ENCODE data around the gene HHAT. TPM values are rescaled to one million over a fixed set of nuclear protein-coding genes. Genes with fewer than 3 reads are reported as not detected.

HHAT gene
- total and polyA plus RNA-seq, 8 donors: under 0.01 to 5.8 (median 1.6) TPM

- intact Hi-C loops (cut with DNase I; ENCODE audit: low total_unique reads): no loop called here
- H3K4me3 ChIP-seq: no peak overlapping the region
- H3K27me3 ChIP-seq: no peaks in the 10 kb centered on the region
- H3K36me3 ChIP-seq: no peaks in the 10 kb centered on the region
- no peak overlapping the region for H3K27ac ChIP-seq
- no peaks in the 10 kb centered on the region for H3K9me3 ChIP-seq
- H3K4me1 ChIP-seq: no peaks in the 10 kb centered on the region
- DNase-seq: no peak
- no peak for TF ChIP-seq EP300 (IDR thresholded peaks at IDR 0.05)
- no peak for TF ChIP-seq CTCF (IDR thresholded peaks at IDR 0.05)
- no peak for TF ChIP-seq POLR2A (IDR thresholded peaks at IDR 0.05)
- TF ChIP-seq POLR2AphosphoS5 (IDR thresholded peaks at IDR 0.05): no peak
Observed at GRCh38 chr1:210385228-210385627, 56.5 kb downstream of the HHAT start.

GRCh38 chr1:210394281-210394821 lies 65.6 kb downstream of the HHAT start:
- H3K27ac ChIP-seq: no peak overlapping the region
- intact Hi-C loops (cut with DNase I; ENCODE audit: low total_unique reads): no loop called here

GRCh38 chr1:210396541-210396940 lies 67.8 kb downstream of the HHAT start:
- H3K27ac ChIP-seq: no peak overlapping the region
- H3K4me1 ChIP-seq: no peaks in the 10 kb centered on the region
- 95 to 100% (median 100%) methylated on average over 1 of the region's 1 CpG for WGBS, 5 donors
- no peak for TF ChIP-seq CTCF (IDR thresholded peaks at IDR 0.05)
- no peak for TF ChIP-seq POLR2A (IDR thresholded peaks at IDR 0.05)
- no peak for TF ChIP-seq EP300 (IDR thresholded peaks at IDR 0.05)
- TF ChIP-seq POLR2AphosphoS5 (IDR thresholded peaks at IDR 0.05): no peak
- DNase-seq: no peak
- H3K27me3 ChIP-seq: no peaks in the 10 kb centered on the region
- H3K9me3 ChIP-seq: no peaks in the 10 kb centered on the region
- H3K4me3 ChIP-seq: no peak overlapping the region
- H3K36me3 ChIP-seq: no peaks in the 10 kb centered on the region
- intact Hi-C loops (cut with DNase I; ENCODE audit: low total_unique reads): no loop called here

More at GRCh38 chr1:210394281-210394821, 65.6 kb downstream of the HHAT start:
- Histone ChIP-seq H3K36me3 (no peaks in the 10 kb centered on the region), H3K27me3 (no peaks in the 10 kb centered on the region), H3K4me1 (no peaks in the 10 kb centered on the region), H3K9me3 (no peaks in the 10 kb centered on the region), H3K4me3 (no peak overlapping the region)
- no peak for DNase-seq
- no peak for TF ChIP-seq EP300 (IDR thresholded peaks at IDR 0.05)
- TF ChIP-seq CTCF (IDR thresholded peaks at IDR 0.05): no peak
- no peak for TF ChIP-seq POLR2A (IDR thresholded peaks at IDR 0.05)
- TF ChIP-seq POLR2AphosphoS5 (IDR thresholded peaks at IDR 0.05): no peak
- WGBS, 5 donors: 77 to 89% (median 83%) methylated on average over 6 of the region's 6 CpGs

GRCh38 chr1:210397252-210397651 lies 68.5 kb downstream of the HHAT start:
- Histone ChIP-seq H3K4me3 (no peak overlapping the region), H3K27me3 (no peaks in the 10 kb centered on the region), H3K9me3 (no peaks in the 10 kb centered on the region), H3K27ac (no peak overlapping the region), H3K36me3 (no peaks in the 10 kb centered on the region), H3K4me1 (no peaks in the 10 kb centered on the region)
- 80 to 91% (median 83%) methylated on average over 1 of the region's 1 CpG for WGBS, 5 donors
- intact Hi-C loops (cut with DNase I; ENCODE audit: low total_unique reads): no loop called here
- TF ChIP-seq POLR2A (IDR thresholded peaks at IDR 0.05) (no peak), CTCF (IDR thresholded peaks at IDR 0.05) (no peak), EP300 (IDR thresholded peaks at IDR 0.05) (no peak), POLR2AphosphoS5 (IDR thresholded peaks at IDR 0.05) (no peak)
- no peak for DNase-seq

All from stomach (tissue), 9 donors.